Panc1 (cell line): ENCODE data around the gene NR2E3. TPM values are rescaled to one million over a fixed set of nuclear protein-coding genes. Genes with fewer than 3 reads are reported as not detected.

Experiments used
- ATAC-seq: fragments of 200-7000 bp; cut with Tn5 transposase; 2 replicates; pipeline ENCODE4 v1.9.1; 2020; ENCODE audit warnings: mild to moderate bottlenecking, moderate library complexity
- BruUV-seq: library from RNA; stranded (reverse); fragments of 400-500 nt; replicated peaks from 2 replicates; lab custom pipeline; 2021; lab: Mats Ljungman, UMichigan
- CTCF ChIA-PET: fragments of 300-600 bp; sonication (Branson Sonifier 250); formaldehyde crosslinking; loops from one replicate; lab custom pipeline; 2022; ENCODE audit warnings: antibody characterized with exemption; lab: Charles Lee
- POLR2A ChIA-PET: fragments of 300-600 bp; sonication (Branson Sonifier 250); formaldehyde crosslinking; loops from one replicate; lab custom pipeline; 2022; ENCODE audit warnings: antibody characterized with exemption; lab: Charles Lee
- DNase-seq: peaks from one replicate; pipeline ENCODE4 v3.0.0-alpha.2; 2010; ENCODE audit warnings: low read depth, low spot score
- H3K27ac ChIP-seq: 2 replicates; pipeline ENCODE4 v1.5.1; 2011; ENCODE audit warnings: mild to moderate bottlenecking, low read length, inconsistent platforms
- H3K27me3 ChIP-seq: fragments of 200-500 bp; sonication (Bioruptor generic); 2 replicates; pipeline ENCODE4 v1.6.0; 2014; ENCODE audit warnings: low read length, inconsistent platforms; ENCODE audit not compliant: control insufficient read depth, insufficient read depth
- H3K36me3 ChIP-seq: fragments of 200-500 bp; sonication (Bioruptor generic); 2 replicates; pipeline ENCODE4 v1.5.1; 2014; ENCODE audit warnings: inconsistent platforms, mild to moderate bottlenecking, low read length, moderate library complexity; ENCODE audit not compliant: control insufficient read depth, insufficient read depth
- H3K4me1 ChIP-seq: 2 replicates; pipeline ENCODE4 v1.5.1; 2011; ENCODE audit warnings: inconsistent platforms, mild to moderate bottlenecking, low read length, moderate library complexity; ENCODE audit not compliant: control insufficient read depth, insufficient read depth
- H3K4me3 ChIP-seq, 2 experiments: 2 replicates each; pipeline ENCODE4 v1.5.1; 2011 to 2012; ENCODE audit warnings: low read depth in 2 of 2, low read length in 2 of 2, mild to moderate bottlenecking in 2 of 2, inconsistent platforms in 1 of 2, moderate library complexity in 1 of 2
- H3K9me3 ChIP-seq: fragments of 200-500 bp; sonication (Bioruptor generic); 2 replicates; pipeline ENCODE4 v1.5.1; 2014; ENCODE audit warnings: low read depth, mild to moderate bottlenecking, inconsistent platforms, low read length, moderate library complexity; ENCODE audit not compliant: control insufficient read depth, insufficient read depth
- CTCF ChIP-seq: fragments of 450-650 bp; IDR thresholded peaks from 2 replicates; pipeline ENCODE4 v1.5.1; 2017; ENCODE audit warnings: mild to moderate bottlenecking
- POLR2AphosphoS5 ChIP-seq: IDR thresholded peaks from 2 replicates; pipeline ENCODE4 v1.6.1; 2012; ENCODE audit warnings: mild to moderate bottlenecking, low read depth, low read length, moderate library complexity
- SIN3A ChIP-seq: IDR thresholded peaks from 2 replicates; pipeline ENCODE4 v1.6.1; 2012; ENCODE audit warnings: low read depth, mild to moderate bottlenecking, low read length, moderate library complexity, borderline replicate concordance; ENCODE audit not compliant: insufficient read depth
- TCF7L2 ChIP-seq: IDR thresholded peaks from 2 replicates; pipeline ENCODE4 v1.6.1; 2011; ENCODE audit warnings: mild to moderate bottlenecking, low read depth, low read length, inconsistent platforms
- in situ Hi-C: cut with HindIII; loops from 2 replicates; pipeline ENCODE4 v1.10.0; 2016; ENCODE audit warnings: low sequenced_read_pairs, low pct_unique_long_range_greater_than_20kb
- intact Hi-C: fragments of 100-400 bp; cut with micrococcal nuclease; formaldehyde crosslinking; loops from one replicate; pipeline ENCODE4 v1.10.0; 2022; ENCODE audit not compliant: unreplicated experiment
- total RNA-seq: library from RNA; stranded (reverse); gene quantifications from one replicate; pipeline ENCODE4 v1.2.1, GENCODE V29; 2021; ENCODE audit not compliant: unreplicated experiment
- TF ChIP-seq, protein P1 (sequence below), 2 experiments: IDR thresholded peaks; 2 replicates each; pipeline ENCODE4 v1.6.1; 2011 to 2012; ENCODE audit warnings: low read depth in 2 of 2, control low read depth in 1 of 2, low read length in 1 of 2, mild to moderate bottlenecking in 1 of 2, moderate library complexity in 1 of 2; ENCODE audit not compliant: insufficient read depth in 1 of 2

The NR2E3 gene
- total RNA-seq, 1 experiment from 2014 or later, result 0.98 TPM

- Histone ChIP-seq H3K27me3 (no peaks in the 10 kb centered on the region), H3K27ac (no peak overlapping the region), H3K4me1 (peaks cover 18% of the 10 kb centered on the region), H3K36me3 (no peaks in the 10 kb centered on the region), H3K9me3 (no peaks in the 10 kb centered on the region), H3K4me3 (no peak overlapping the region)
- intact Hi-C loops, result no loop called here
- ChIA-PET POLR2A (interaction anchor here (0.6 kb wide), 1 partner anchor 49 kb away, joined by 3 read pairs; no protein-coding TSS in a partner anchor), CTCF (no interaction called here)
- BruUV-seq, result no TSS peak
- no peak for ATAC-seq
- DNase-seq, result no peak
- in situ Hi-C loops, result no loop called here
- TF ChIP-seq TCF7L2, result no peak
- no peak for TF ChIP-seq CTCF
- no peak for TF ChIP-seq SIN3A
- TF ChIP-seq POLR2AphosphoS5, result no peak
- TF ChIP-seq, protein P1, sequence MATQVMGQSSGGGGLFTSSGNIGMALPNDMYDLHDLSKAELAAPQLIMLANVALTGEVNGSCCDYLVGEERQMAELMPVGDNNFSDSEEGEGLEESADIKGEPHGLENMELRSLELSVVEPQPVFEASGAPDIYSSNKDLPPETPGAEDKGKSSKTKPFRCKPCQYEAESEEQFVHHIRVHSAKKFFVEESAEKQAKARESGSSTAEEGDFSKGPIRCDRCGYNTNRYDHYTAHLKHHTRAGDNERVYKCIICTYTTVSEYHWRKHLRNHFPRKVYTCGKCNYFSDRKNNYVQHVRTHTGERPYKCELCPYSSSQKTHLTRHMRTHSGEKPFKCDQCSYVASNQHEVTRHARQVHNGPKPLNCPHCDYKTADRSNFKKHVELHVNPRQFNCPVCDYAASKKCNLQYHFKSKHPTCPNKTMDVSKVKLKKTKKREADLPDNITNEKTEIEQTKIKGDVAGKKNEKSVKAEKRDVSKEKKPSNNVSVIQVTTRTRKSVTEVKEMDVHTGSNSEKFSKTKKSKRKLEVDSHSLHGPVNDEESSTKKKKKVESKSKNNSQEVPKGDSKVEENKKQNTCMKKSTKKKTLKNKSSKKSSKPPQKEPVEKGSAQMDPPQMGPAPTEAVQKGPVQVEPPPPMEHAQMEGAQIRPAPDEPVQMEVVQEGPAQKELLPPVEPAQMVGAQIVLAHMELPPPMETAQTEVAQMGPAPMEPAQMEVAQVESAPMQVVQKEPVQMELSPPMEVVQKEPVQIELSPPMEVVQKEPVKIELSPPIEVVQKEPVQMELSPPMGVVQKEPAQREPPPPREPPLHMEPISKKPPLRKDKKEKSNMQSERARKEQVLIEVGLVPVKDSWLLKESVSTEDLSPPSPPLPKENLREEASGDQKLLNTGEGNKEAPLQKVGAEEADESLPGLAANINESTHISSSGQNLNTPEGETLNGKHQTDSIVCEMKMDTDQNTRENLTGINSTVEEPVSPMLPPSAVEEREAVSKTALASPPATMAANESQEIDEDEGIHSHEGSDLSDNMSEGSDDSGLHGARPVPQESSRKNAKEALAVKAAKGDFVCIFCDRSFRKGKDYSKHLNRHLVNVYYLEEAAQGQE (IDR thresholded peaks at IDR 0.05; ENCODE audit: insufficient read depth in 1 of 2, low read depth in 2 of 2, low read length in 1 of 2), result no peak
Measured at GRCh38 chr15:71808311-71809020, 1.9 kb upstream of the NR2E3 start.

DNA sequence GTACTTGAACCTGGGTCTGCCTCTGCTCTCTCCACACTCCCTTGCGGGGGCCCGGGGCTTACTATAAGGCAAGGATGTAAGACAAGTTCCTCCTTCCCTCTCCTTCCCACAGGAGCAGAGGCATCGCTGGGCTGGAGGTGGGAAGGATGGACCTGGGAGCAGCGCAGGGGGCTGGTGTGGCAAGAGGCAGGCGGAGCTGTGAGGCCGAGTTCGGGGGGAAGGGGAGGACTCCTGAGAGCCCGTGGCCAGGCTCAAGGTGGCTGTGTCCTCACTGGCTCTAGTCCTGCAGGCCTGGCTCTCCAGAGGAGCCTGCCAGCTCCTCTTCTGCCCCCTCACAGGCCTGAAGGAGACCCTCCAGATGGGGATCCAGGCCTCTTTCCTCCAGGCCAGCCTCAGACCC, 1.0 kb upstream of the NR2E3 start:
- Histone ChIP-seq H3K27me3 (no peaks in the 10 kb centered on the region), H3K27ac (no peak overlapping the region), H3K4me1 (peaks cover 16% of the 10 kb centered on the region), H3K36me3 (no peaks in the 10 kb centered on the region), H3K4me3 (no peak overlapping the region), H3K9me3 (no peaks in the 10 kb centered on the region)
- intact Hi-C loops (no loop called here), in situ Hi-C loops (no loop called here)
- ChIA-PET CTCF (no interaction called here), POLR2A (no interaction called here)
- BruUV-seq, result no TSS peak
- no peak for DNase-seq
- no peak for TF ChIP-seq TCF7L2
- TF ChIP-seq, protein P1 (IDR thresholded peaks at IDR 0.05; ENCODE audit: insufficient read depth in 1 of 2, low read depth in 2 of 2, low read length in 1 of 2), result no peak
- no peak for TF ChIP-seq POLR2AphosphoS5
- ATAC-seq, result no peak
